CD4-positive, alpha-beta T cell treated with Interleukin-17A for 1 hour (primary cell): ENCODE data around the gene TAF4.
"Not testable (repeated sequence)": the region's sequence is repeated elsewhere in the genome, so short reads cannot be mapped to it uniquely, and the experiment has no call there.

Source experiments
- DNase-seq: peaks from one replicate; pipeline ENCODE4 v3.0.0-alpha.2; 2020

TAF4 gene

DNA sequence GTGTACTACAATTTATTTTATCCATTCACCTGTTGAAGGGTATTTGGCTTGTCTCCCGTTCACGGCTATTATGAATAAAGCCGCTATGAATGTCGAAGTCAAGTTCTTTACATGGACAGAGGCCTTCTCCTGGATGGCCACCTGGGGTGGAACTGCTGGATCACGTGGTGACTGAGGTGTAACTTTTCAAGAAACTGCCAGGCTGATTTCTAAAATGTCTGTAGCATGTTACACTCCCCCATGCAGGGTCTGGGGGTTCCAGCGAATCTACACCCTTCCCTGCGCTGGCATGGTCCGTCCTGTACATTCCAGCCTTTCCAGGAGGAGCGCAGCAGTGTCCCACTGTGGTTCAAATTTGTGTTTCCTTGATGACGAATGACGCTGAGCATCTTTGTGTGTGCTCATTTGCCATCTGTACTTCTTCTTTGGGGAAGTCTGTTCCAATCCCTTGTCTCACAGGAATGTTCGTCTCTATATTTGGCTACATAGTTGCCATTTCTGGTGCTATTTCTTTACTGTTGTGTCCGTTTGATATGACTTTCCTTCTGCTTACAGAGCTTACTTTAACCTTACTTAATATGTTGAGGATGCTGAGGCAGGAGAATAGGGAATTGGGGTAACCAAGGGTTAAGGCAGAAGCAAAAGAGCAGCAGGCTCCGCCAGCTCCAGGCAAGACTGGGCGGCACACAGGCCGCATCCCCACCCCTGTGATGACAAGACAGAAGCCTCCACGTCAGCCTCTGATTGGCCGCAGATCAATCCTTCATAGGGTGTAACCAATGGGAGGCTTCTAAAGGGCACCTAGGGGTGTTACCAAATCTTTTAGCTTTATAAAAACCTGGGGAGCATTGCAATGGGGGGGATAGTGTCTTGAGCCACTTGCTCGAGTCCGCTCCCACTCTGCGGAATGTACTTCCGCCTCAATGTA, 106.6 kb downstream of the TAF4 start:
- DNase-seq: no peak

GRCh38 chr20:61957961-61958715, 107.5 kb downstream of the TAF4 start:
- DNase-seq: no peak

DNA sequence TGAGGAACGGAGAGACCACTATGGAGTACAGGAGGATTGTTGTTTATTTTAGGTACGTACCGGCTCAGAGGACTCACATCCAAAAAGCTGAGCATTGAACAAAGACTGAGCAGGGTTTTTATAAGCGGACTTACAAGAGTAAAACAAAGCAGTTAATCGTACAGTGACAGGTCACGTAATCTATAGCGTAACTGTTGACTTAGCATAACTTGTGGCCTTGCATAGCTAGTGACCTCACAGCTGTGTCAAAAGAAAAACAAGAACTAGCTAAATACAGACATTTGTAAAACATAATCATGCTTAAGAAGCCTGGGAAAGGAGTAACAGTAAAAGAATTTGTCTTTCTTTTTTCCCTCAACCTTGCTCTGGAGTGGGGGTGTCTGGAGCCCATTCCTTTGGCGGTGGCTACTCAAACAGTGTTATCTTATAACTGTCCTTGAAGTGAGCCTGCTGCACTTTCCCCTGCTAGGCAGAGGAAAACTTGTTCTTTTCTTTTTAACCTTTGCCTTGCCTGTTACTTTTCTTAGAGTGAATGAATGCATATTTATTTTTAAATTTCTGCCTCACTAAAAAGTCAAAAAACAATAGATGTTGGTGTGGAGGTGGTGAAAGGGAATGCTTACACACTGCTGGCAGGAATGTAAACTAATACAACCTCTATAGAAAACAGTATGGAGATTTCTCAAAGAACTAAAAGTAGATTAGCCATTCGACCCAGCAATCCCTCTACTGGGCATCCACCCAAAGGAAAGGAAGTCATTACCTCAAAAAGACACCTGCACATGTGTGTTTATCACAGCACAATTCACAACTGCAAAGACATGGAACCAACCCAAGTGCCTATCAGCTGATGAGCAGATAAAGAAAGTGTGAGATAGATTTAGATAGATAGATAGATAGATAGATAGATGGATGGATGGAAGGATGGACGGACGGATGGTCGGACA, 109.0 kb downstream of the TAF4 start:
- DNase-seq: no peak

DNA sequence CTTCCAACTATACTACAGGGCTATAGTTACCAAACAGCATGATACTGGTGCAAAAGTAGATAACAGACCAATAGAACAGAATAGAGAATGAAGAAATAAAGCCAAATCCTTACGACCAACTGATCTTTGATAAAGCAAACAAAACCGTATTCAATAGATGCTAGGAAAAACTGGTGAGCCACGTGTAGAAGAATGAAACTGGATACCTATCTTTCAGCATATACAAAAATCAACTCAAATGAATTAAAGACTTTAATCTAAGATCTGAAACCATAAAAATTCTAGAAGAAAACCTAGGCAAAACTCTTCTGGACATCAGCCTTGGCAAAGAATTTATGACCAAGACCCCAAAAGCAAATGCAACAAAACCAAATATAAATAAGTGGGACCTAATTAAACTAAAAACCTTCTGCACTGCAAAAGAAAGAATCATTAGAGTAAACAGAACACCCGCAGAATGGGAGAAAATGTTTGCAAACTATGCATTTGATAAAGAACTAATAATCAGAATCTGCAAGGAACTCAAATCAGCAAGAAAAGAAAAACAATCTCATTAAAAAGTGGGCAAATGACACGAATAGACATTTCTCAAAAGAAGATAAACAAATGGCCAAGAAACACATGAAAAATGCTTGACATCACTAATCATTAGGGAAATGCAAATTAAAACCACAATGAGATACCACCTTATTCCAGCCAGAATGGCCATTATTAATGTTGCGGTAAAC, 109.8 kb downstream of the TAF4 start:
- no peak for DNase-seq

- no peak for DNase-seq
Observed at GRCh38 chr20:61954276-61955021, 111.2 kb downstream of the TAF4 start.

DNA sequence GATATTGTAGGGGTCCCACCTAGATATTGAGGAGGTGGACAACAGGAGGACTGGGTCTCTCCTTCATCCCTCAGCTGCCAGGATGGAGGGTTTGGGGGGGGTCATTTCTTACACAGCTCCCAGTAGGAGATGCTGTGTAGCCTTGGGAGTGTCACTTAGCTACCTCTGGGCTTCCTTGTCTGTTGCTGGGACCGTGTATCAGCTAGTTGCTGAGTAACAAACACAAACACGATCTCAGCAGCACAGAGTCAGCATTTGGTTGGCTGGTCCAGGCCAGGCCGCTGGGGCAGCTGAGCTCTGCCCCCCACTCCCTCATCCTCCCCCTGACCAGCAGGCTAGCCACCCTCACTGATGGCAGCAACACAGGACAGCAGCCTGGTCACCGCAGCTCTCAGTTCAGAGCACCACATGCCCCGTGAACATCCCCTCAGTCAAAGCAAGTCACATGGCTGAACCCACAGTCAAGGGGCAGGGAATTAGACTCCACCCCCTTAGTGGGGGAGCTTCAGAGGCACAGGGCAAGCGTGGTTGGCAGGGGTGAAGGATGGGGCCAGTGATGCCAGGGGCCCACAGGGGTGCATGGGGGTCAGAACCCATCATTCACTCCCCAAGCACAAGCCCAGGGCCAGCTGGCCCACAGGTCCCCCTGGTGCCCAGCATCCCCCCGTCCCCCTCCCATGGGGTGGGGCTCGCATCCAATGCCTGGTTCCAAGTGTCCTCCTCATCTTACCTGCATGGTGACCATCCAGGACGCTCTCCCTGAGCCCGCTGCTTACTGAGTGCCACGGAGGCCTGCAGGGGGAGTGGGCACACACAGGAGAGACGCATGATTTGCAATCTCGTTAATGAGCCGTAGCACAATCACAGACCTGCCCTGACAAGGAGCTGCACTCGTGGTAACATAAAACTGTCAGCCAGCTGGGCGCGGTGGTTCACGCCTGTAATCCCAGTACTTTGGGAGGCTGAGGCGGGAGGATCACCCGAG, 112.4 kb downstream of the TAF4 start:
- no peak for DNase-seq

GRCh38 chr20:61951695-61952533, 113.8 kb downstream of the TAF4 start:
- no peak for DNase-seq

DNA sequence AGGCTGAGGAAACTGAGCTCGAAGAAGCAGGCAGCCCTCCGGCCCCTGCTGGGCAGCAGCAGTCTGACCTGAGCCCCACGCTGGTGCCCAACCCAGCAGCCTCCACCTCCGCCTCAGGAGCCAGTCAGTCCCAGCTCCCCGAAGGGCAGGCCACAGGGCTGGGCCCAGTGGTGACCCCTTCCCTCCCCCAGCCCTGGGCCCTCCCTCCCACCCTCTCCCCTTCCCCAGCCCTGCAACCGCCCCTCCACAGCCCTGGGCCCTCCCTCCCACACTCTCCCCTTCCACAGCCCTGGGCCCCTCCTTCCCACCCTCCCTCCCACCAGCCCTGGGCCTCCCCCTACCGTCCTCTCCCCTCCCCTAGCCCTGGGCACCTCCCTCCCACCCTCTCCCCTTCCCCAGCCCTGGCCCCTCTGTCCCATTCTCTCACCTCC, 115.0 kb downstream of the TAF4 start:
- DNase-seq: no peak

DNA sequence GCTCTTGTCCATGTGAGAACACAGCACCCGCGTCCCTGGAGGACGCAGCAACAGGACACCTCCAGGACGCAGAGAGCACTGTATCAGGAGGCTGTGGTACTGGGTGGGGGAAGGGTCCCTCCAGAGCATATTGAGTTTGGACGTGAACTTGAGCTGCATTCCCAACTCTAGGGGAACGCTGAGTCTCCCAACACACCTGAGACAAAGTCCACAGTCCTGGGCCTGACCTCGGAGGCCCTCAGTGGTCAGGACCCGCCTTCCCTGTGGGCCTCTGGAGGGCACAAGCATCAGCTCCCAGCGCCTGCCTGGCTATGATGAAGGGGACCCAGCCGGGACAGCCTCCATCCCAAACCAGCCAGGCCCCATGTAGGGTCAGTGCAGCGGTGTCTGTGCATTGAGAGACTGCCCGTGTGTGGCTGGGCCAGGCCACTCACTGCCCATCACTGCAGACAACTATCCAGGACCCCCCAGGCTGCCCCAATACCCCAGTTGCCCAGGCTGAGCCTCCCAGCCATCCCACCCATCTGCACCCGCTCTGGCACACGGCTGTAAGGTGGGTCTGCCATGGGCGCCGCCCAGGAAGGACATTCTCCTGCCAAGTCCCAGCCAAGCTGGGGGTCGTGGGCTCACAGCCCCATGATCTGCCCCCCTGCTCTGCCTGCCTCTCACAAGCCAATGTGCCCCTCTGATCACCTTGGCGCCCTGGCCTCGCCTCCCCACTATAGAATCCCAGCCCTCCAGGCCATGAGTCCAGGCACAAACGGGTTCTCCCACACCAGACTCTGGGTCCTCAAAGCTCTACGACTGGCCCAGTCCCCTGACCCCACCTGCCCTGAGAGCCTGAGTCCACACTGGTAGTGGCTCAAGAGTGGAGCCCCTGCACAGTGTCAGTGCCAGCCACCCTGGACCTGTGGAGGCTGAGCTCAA, 115.7 kb downstream of the TAF4 start:
- DNase-seq: no peak

- no peak for DNase-seq
Observed at GRCh38 chr20:61949363-61949713, 116.3 kb downstream of the TAF4 start.

DNA sequence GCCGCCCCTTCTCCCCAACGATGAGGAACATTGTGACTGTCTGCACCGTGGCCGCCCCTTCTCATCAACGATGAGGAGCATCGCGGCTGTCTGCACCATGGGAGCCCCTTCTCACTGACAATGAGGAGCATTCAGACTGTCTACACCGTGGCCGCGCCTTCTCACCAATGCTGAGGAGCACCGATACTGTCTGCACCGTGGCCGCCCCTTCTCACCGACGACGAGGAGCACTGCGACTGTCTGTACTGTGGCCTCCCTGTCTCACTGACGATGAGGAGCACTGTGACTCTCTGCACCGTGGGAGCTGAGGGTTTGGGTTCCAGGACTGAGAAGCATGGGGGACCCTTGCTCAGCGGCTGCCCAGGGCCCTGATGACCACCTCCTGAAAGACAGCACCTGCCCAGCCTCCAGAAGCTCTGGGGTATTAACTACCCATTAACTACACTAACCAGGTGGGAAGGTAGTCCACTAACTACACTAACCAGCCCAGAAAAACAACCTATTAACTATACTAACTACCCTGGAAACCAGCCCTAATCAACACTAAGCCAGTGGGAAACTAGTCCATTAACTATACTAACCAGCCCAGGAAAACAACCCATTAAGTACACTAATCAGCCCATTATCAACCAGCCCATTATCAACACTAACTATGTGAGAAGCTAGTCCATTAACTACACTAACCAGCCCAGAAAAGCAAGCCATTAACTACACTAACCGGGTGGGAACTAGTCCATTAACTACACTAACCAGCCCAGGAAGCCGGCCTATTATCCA, 116.9 kb downstream of the TAF4 start:
- no peak for DNase-seq

- DNase-seq: not testable (repeated sequence)
Observed at GRCh38 chr20:61948056-61948455, 117.6 kb downstream of the TAF4 start.

DNA sequence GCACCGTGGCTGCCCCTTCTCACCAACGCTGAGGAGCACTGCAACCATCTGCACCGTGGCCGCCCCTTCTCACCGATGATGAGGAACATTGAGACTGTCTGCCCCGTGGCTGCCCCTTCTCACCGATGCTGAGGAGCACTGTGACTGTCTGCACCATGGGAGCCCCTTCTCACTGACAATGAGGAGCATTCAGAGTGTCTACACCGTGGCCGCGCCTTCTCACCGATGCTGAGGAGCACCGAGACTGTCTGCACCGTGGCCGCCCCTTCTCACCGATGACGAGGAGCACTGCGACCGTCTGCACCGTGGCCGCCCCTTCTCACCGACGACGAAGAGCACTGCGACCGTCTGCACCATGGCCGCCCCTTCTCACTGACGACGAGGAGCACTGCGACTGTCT, 120.2 kb downstream of the TAF4 start:
- not testable (repeated sequence) for DNase-seq

DNA sequence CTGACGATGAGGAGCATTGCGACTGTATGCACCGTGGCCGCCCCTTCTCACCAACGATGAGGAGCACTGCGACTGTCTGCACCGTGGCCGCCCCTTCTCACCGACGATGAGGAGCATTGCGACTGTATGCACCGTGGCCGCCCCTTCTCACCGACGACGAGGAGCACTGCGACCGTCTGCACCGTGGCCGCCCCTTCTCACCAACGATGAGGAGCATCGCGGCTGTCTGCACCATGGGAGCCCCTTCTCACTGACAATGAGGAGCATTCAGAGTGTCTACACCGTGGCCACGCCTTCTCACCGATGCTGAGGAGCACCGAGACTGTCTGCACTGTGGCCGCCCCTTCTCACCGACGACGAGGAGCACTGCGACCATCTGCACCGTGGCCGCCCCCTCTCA, 120.7 kb downstream of the TAF4 start:
- DNase-seq: not testable (repeated sequence)

- no peak for DNase-seq
Observed at GRCh38 chr20:61942526-61942925, 123.2 kb downstream of the TAF4 start.

DNA sequence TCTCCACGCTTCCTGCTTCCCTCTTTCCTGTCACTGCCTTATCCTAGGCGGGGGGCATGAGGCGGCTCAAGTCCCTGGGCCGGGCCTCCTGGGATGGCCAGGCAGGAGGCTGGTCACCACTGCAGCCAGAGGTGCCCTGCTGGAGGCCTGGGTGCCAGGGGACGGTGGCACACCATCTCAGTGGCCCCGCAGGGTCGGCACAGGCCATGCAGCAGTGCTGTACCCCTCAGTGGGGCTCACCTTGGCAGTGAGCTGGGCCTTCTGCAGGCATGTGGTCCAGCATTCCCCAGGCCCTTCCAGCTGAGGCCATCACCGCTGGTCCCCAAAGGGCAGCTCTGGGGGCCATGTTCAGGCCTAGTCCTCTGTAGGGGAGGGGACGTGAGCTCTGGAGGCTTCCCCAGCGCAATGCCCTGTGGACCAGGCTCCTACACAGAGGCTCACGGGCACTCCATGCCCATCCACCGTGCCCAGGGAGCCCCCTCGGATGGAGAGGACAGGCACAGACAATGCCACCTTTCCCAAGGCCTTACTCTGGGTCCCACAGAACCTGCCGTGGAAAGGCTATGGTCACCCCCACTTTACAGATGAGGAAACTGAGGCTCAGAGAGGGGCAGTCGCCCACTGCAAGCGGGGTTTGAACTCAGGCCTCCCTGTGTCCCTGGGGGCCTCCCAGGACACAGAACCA, 123.8 kb downstream of the TAF4 start:
- DNase-seq: no peak
